Neuronal stem cell (in vitro differentiated cells): ENCODE results near the gene SDC1. TPM values are rescaled to one million over a fixed set of nuclear protein-coding genes. Genes with fewer than 3 reads are reported as not detected.
"Not testable (repeated sequence)": the region's sequence is repeated elsewhere in the genome, so short reads cannot be mapped to it uniquely, and the experiment has no call there.

Experiments
- DNase-seq: peaks from one replicate; pipeline ENCODE4 v3.0.0-alpha.2; 2013; ENCODE audit warnings: low spot score
- H2AFZ ChIP-seq: one replicate; pipeline ENCODE4 v1.6.1; 2013; ENCODE audit warnings: mild to moderate bottlenecking, low read length, inconsistent platforms
- H2AK5ac ChIP-seq: 2 replicates; pipeline ENCODE4 v1.6.1; 2013; ENCODE audit warnings: low read depth, mild to moderate bottlenecking, inconsistent platforms, low read length, moderate library complexity, mixed read lengths
- H2BK120ac ChIP-seq: 2 replicates; pipeline ENCODE4 v1.6.1; 2013; ENCODE audit warnings: low read depth, mild to moderate bottlenecking, inconsistent platforms, low read length, moderate library complexity, mixed read lengths
- H2BK12ac ChIP-seq: one replicate; pipeline ENCODE4 v1.6.1; 2013; ENCODE audit warnings: low read length, inconsistent platforms
- H2BK15ac ChIP-seq: 2 replicates; pipeline ENCODE4 v1.6.1; 2013; ENCODE audit warnings: mild to moderate bottlenecking, low read length, inconsistent platforms, mixed read lengths
- H2BK5ac ChIP-seq: one replicate; pipeline ENCODE4 v1.6.1; 2013; ENCODE audit warnings: inconsistent platforms, mild to moderate bottlenecking, low read length, moderate library complexity
- H3K14ac ChIP-seq: one replicate; pipeline ENCODE4 v1.6.1; 2013; ENCODE audit warnings: low read length, inconsistent platforms
- H3K18ac ChIP-seq: 2 replicates; pipeline ENCODE4 v1.6.1; 2013; ENCODE audit warnings: low read length, inconsistent platforms
- H3K23ac ChIP-seq: 2 replicates; pipeline ENCODE4 v1.6.1; 2013; ENCODE audit warnings: low read depth, mild to moderate bottlenecking, mixed read lengths, low read length, inconsistent platforms; ENCODE audit not compliant: poor library complexity
- H3K27ac ChIP-seq: replicated peaks from 3 replicates; pipeline ENCODE4 v1.5.1; 2013; ENCODE audit warnings: low read length, inconsistent platforms
- H3K27me3 ChIP-seq, 3 experiments: 2 replicates each; pipeline ENCODE4 v1.6.1; 2013; ENCODE audit warnings: low read length in 3 of 3, mild to moderate bottlenecking in 2 of 3, inconsistent platforms in 1 of 3, low read depth in 1 of 3, mixed read lengths in 1 of 3, moderate library complexity in 1 of 3; ENCODE audit not compliant: control insufficient read depth in 3 of 3, insufficient read depth in 3 of 3
- H3K36me3 ChIP-seq, 2 donors: replicated peaks in 1 of 2; 2 replicates each; pipeline ENCODE4 v1.6.1; 2013; ENCODE audit warnings: low read length in 2 of 2; ENCODE audit not compliant: control insufficient read depth in 2 of 2, insufficient read depth in 2 of 2
- H3K4ac ChIP-seq: 2 replicates; pipeline ENCODE4 v1.6.1; 2013; ENCODE audit warnings: inconsistent platforms, mild to moderate bottlenecking, low read length, moderate library complexity
- H3K4me1 ChIP-seq, 2 donors: 1 replicate in 1 of 2; 2 replicates in 1 of 2; pipeline ENCODE4 v1.6.1; 2013; ENCODE audit warnings: low read length in 2 of 2, low read depth in 1 of 2; ENCODE audit not compliant: control insufficient read depth in 2 of 2, insufficient read depth in 1 of 2
- H3K4me2 ChIP-seq: one replicate; pipeline ENCODE4 v1.6.1; 2013; ENCODE audit warnings: mild to moderate bottlenecking, low read length, inconsistent platforms; ENCODE audit not compliant: insufficient read depth, poor library complexity, severe bottlenecking
- H3K4me3 ChIP-seq, 2 donors: 2 replicates each; pipeline ENCODE4 v1.5.1; 2013; ENCODE audit warnings: low read length in 2 of 2, mild to moderate bottlenecking in 2 of 2, inconsistent platforms in 1 of 2, moderate library complexity in 1 of 2
- H3K79me1 ChIP-seq: one replicate; pipeline ENCODE4 v1.6.1; 2013; ENCODE audit warnings: low read depth, mild to moderate bottlenecking, inconsistent platforms, low read length, moderate library complexity
- H3K9ac ChIP-seq: one replicate; pipeline ENCODE4 v1.6.1; 2013; ENCODE audit warnings: mild to moderate bottlenecking, low read depth, low read length, inconsistent platforms; ENCODE audit not compliant: poor library complexity
- H3K9me3 ChIP-seq, 2 donors: replicated peaks in 1 of 2; 2 replicates each; pipeline versions ENCODE3 to v1.6.1; 2013; ENCODE audit warnings: low read length in 2 of 2, mild to moderate bottlenecking in 2 of 2, inconsistent platforms in 1 of 2, low read depth in 1 of 2, mixed read lengths in 1 of 2, moderate library complexity in 1 of 2; ENCODE audit not compliant: control insufficient read depth in 2 of 2, insufficient read depth in 1 of 2
- H4K8ac ChIP-seq: one replicate; pipeline ENCODE4 v1.6.1; 2013; ENCODE audit warnings: low read depth, mild to moderate bottlenecking, inconsistent platforms, low read length, moderate library complexity
- H4K91ac ChIP-seq: one replicate; pipeline ENCODE4 v1.6.1; 2013; ENCODE audit warnings: low read length, low read depth, mild to moderate bottlenecking, inconsistent platforms; ENCODE audit not compliant: poor library complexity
- WGBS, 2 donors: extraction: QIAGEN DNeasy Blood & Tissue Kit; methylation state at CpG; one replicate each; pipeline ENCODE4 v1.1.7; 2013; ENCODE audit warnings: missing lambda C conversion rate in 2 of 2, mixed read lengths in 1 of 2; ENCODE audit not compliant: insufficient read length in 2 of 2, insufficient replicate concordance in 1 of 2; ENCODE audit errors: extremely low coverage in 2 of 2; 5-methylcytosine and 5-hydroxymethylcytosine counted together
- polyA plus RNA-seq, 2 experiments: library from polyadenylated mRNA; stranded (reverse); fragments of 200-250 nt; gene quantifications; one replicate each; pipeline ENCODE4 v1.2.3, GENCODE V29; 2013

Gene SDC1, protein sequence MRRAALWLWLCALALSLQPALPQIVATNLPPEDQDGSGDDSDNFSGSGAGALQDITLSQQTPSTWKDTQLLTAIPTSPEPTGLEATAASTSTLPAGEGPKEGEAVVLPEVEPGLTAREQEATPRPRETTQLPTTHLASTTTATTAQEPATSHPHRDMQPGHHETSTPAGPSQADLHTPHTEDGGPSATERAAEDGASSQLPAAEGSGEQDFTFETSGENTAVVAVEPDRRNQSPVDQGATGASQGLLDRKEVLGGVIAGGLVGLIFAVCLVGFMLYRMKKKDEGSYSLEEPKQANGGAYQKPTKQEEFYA
- polyA plus RNA-seq (2013, experiment 1 of 2): 45.3 TPM
- 48.1 TPM for polyA plus RNA-seq (2013, experiment 2 of 2)

DNA sequence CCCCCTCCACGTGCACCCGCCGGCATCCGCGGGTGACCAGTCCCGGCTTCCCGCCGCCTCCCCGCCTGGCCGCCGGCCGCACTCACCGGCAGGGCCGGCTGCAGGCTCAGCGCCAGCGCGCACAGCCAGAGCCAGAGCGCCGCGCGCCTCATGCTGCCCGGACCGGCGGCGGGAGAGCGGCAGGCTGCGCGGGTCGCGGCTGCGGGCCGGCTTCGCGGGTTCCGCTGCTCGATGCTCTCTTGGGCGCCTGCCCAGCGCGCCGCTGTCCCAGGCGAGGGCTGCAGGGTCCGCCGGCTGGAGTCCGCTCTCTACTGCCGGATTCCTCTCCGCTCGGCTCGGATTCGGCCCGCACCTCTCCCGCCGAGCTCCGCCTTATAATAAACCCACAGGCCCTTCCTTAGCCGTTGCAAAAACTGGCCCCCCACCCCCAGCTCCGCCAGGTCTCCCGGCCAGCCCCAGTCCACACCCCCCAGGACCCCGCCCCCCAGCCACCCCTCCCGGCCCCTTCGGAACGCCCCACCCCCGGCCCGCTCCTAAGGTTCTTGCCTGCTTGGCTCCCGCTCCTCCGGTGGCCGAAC, at the start of gene SDC1:
Gene SDC1, minus strand, starts transcription at position 415 of the 578 bp plus-strand sequence. Its CDS starts 263 bp downstream, at position 152.
- Histone ChIP-seq H3K27ac (peak within 1 kb of the TSS; percentile 82), H3K14ac (peak within 1 kb of the TSS; percentile 75), H3K4me2 (peak within 1 kb of the TSS; percentile 85), H3K36me3 (peaks cover 3 to 27% of the 10 kb centered on the region in 2 donors), H4K8ac (no peak within 1 kb of the TSS), H4K91ac (peak within 1 kb of the TSS; percentile 61), H3K4me3 (peak within 1 kb of the TSS; percentile 84 to 90), H3K4ac (no peak within 1 kb of the TSS), H3K79me1 (peaks cover 18% of the 10 kb centered on the region), H3K9me3 (no peaks in the 10 kb centered on the region), H3K27me3 (peaks cover 0 to 5% (median 0%) of the 10 kb centered on the region in 3 experiments), H3K9ac (peak within 1 kb of the TSS; percentile 97), H3K18ac (peak within 1 kb of the TSS; percentile 99), H3K23ac (peak within 1 kb of the TSS; percentile 93), H3K4me1 (peaks cover 13 to 20% of the 10 kb centered on the region in 2 donors), H2BK5ac (peak within 1 kb of the TSS; percentile 99), H2AK5ac (peak within 1 kb of the TSS; percentile 97), H2BK120ac (peak within 1 kb of the TSS; percentile 90), H2BK15ac (peak within 1 kb of the TSS; percentile 75), H2AFZ (peak within 1 kb of the TSS; percentile 98), H2BK12ac (peak within 1 kb of the TSS; percentile 16)
- peak; percentile 55 for DNase-seq
- WGBS, 2 donors: no CpG with 5 or more reads among the region's 65 CpGs

DNA sequence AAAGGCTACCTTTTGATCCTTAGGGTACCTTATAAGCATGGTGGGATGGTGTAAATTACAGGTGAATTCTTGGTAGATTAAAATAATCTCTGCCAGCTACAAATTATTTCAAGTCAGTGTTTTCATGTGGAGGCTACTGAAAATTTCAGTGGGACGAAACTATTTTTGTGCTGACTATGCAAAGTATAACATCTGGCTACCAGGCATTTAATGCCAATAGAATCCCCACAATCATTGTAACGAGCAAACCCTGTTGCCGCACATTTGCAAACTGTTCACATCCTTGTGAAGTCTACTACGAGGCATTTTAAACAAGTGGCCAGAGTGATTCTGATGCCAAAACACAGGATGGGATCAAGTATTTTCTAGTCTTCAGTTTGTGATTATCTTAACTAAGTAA, 48.1 kb upstream of the SDC1 start:
- no peak overlapping the region for H2BK15ac ChIP-seq
- H2BK5ac ChIP-seq: no peak overlapping the region
- no peak overlapping the region for H3K14ac ChIP-seq
- no peak overlapping the region for H2AK5ac ChIP-seq
- H4K8ac ChIP-seq: no peak overlapping the region
- H3K79me1 ChIP-seq: no peaks in the 10 kb centered on the region
- WGBS, 2 donors: no CpG with 5 or more reads among the region's 4 CpGs
- H3K4me2 ChIP-seq: no peak overlapping the region
- H3K4me3 ChIP-seq: no peak overlapping the region
- no peaks in the 10 kb centered on the region for H3K4me1 ChIP-seq
- no peaks in the 10 kb centered on the region for H3K9me3 ChIP-seq
- no peak overlapping the region for H4K91ac ChIP-seq
- no peak for DNase-seq
- H3K18ac ChIP-seq: no peak overlapping the region
- no peak overlapping the region for H2BK120ac ChIP-seq
- H3K9ac ChIP-seq: no peak overlapping the region
- no peaks in the 10 kb centered on the region for H3K27me3 ChIP-seq
- H2BK12ac ChIP-seq: no peak overlapping the region
- no peak overlapping the region for H2AFZ ChIP-seq
- no peak overlapping the region for H3K27ac ChIP-seq
- peaks cover 0 to 99% of the 10 kb centered on the region in 2 donors for H3K36me3 ChIP-seq
- no peak overlapping the region for H3K4ac ChIP-seq
- H3K23ac ChIP-seq: no peak overlapping the region

DNA sequence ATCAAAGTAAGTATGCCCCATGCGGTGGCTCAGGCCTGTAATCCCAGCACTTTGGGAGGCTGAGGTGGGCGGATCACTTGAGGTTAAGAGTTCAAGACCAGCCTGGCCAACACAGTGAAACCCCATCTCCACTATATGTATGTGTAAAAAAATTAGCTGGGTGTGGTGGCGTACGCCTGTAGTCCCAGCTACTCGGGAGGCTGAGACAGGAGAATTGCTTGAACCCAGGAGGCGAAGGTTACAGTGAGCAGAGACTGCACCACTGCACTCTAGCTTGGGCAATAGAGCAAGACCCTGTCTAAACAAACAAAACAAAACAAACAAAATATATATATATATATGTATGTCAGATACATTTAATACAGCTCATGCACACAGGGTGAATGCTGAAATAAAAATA, 43.4 kb upstream of the SDC1 start:
- not testable (repeated sequence) for H3K4ac ChIP-seq, H3K23ac ChIP-seq, H3K4me1 ChIP-seq, H3K27me3 ChIP-seq, H3K9ac ChIP-seq, H2AFZ ChIP-seq, H3K4me2 ChIP-seq, H2BK15ac ChIP-seq, H3K14ac ChIP-seq, H3K79me1 ChIP-seq, H3K4me3 ChIP-seq, H4K91ac ChIP-seq, H2BK12ac ChIP-seq, H3K27ac ChIP-seq, DNase-seq, H3K9me3 ChIP-seq, H3K18ac ChIP-seq, H4K8ac ChIP-seq, H2BK120ac ChIP-seq, H2BK5ac ChIP-seq, H2AK5ac ChIP-seq
- no CpG with 5 or more reads among the region's 6 CpGs for WGBS, 2 donors
- peaks cover 0 to 94% of the 10 kb centered on the region in 2 donors for H3K36me3 ChIP-seq

DNA sequence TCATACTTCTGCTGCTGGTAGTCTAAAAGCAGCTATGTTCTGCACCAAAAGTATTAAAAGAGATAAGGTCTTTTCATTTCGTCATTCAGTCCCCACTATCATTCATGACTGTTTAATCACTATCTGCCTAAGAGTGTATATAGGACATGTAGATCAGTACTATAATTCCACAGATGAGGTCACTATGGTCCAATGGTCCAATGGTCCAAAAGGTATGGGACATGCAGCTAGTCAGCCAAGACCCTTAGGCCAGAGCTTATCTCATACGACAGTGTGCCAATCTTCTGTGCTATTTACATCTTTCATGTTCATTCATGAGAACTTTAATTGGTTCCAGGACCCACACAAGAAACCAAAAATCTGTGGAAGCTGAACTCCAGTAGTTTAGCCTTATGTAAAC, 42.6 kb upstream of the SDC1 start:
- Histone ChIP-seq H3K14ac (no peak overlapping the region), H2BK15ac (no peak overlapping the region), H3K27ac (no peak overlapping the region), H3K9me3 (no peaks in the 10 kb centered on the region), H2AFZ (no peak overlapping the region), H3K4me2 (no peak overlapping the region), H3K27me3 (no peaks in the 10 kb centered on the region), H4K91ac (no peak overlapping the region), H2BK5ac (no peak overlapping the region), H4K8ac (no peak overlapping the region), H3K23ac (no peak overlapping the region), H3K36me3 (peaks cover 0 to 94% of the 10 kb centered on the region in 2 donors), H2BK12ac (no peak overlapping the region), H2AK5ac (no peak overlapping the region), H3K4me1 (no peaks in the 10 kb centered on the region), H3K4ac (no peak overlapping the region), H3K9ac (no peak overlapping the region), H3K4me3 (no peak overlapping the region), H3K18ac (no peak overlapping the region), H3K79me1 (no peaks in the 10 kb centered on the region), H2BK120ac (no peak overlapping the region)
- no CpG with 5 or more reads among the region's 2 CpGs for WGBS, 2 donors
- DNase-seq: no peak
